NCI-H1694 (cell line): ENCODE data around the gene STK4.

Source experiments
- DNase-seq: peaks from one replicate; lab custom pipeline; 2025; lab: John Stamatoyannopoulos, UW

Gene STK4

GRCh38 chr20:45087097-45087790 is 120.9 kb downstream of the STK4 start:
- DNase-seq, result no peak

- no peak for DNase-seq
These were observed 121.5 kb downstream of the STK4 start for GRCh38 chr20:45087814-45088213.

- no peak for DNase-seq
These were observed 121.9 kb downstream of the STK4 start for GRCh38 chr20:45088247-45088646.

GRCh38 chr20:45090481-45090880 is 124.2 kb downstream of the STK4 start:
- no peak for DNase-seq

- no peak for DNase-seq
These were observed 125.1 kb downstream of the STK4 start for GRCh38 chr20:45091366-45091765.

- no peak for DNase-seq
These were observed 126.6 kb downstream of the STK4 start for GRCh38 chr20:45092898-45093297.

GRCh38 chr20:45094201-45094600 is 127.9 kb downstream of the STK4 start:
- no peak for DNase-seq

GRCh38 chr20:45094864-45095574 is 128.7 kb downstream of the STK4 start:
- DNase-seq, result no peak

- peak; percentile 29 for DNase-seq
These were observed 129.5 kb downstream of the STK4 start for GRCh38 chr20:45095805-45096238.

- no peak for DNase-seq
These were observed 130.5 kb downstream of the STK4 start for GRCh38 chr20:45096781-45097180.

GRCh38 chr20:45097485-45098102 is 131.3 kb downstream of the STK4 start:
- DNase-seq, result no peak

GRCh38 chr20:45098103-45098773 is 131.9 kb downstream of the STK4 start:
- no peak for DNase-seq

GRCh38 chr20:45100563-45101245 is 134.4 kb downstream of the STK4 start, which contains the start of gene KCNS1:
Gene KCNS1 (minus strand): TSS chr20:45101127. CDS start chr20:45099236, 1,891 bp downstream.
- DNase-seq, result no peak

- no peak for DNase-seq
These were observed 135.1 kb downstream of the STK4 start for GRCh38 chr20:45101333-45101850.

- no peak for DNase-seq
These were observed 136.8 kb downstream of the STK4 start for GRCh38 chr20:45103072-45103471.

- DNase-seq, result no peak
These were observed 138.5 kb downstream of the STK4 start for GRCh38 chr20:45104786-45105185.

- no peak for DNase-seq
These were observed 139.0 kb downstream of the STK4 start for GRCh38 chr20:45105317-45105716.

- no peak for DNase-seq
These were observed 143.3 kb downstream of the STK4 start for GRCh38 chr20:45109634-45110033.

- DNase-seq, result no peak
These were observed 144.0 kb downstream of the STK4 start for GRCh38 chr20:45110301-45110700.

- no peak for DNase-seq
These were observed 145.0 kb downstream of the STK4 start for GRCh38 chr20:45111285-45111684.

GRCh38 chr20:45111799-45112471 is 145.6 kb downstream of the STK4 start:
- no peak for DNase-seq
